GM10266 (cell line): Measurements from ENCODE around the gene EVPL.

Experiments used
- DNase-seq: peaks from one replicate; pipeline ENCODE4 v3.0.0; 2012; ENCODE audit errors: extremely low spot score
- TF ChIP-seq, protein P1 (sequence below): IDR thresholded peaks from 2 replicates; pipeline ENCODE4 v1.5.1; 2012; ENCODE audit warnings: mild to moderate bottlenecking, low read depth; ENCODE audit not compliant: control insufficient read depth, insufficient read depth; ENCODE audit errors: missing control alignments

The EVPL gene

DNA sequence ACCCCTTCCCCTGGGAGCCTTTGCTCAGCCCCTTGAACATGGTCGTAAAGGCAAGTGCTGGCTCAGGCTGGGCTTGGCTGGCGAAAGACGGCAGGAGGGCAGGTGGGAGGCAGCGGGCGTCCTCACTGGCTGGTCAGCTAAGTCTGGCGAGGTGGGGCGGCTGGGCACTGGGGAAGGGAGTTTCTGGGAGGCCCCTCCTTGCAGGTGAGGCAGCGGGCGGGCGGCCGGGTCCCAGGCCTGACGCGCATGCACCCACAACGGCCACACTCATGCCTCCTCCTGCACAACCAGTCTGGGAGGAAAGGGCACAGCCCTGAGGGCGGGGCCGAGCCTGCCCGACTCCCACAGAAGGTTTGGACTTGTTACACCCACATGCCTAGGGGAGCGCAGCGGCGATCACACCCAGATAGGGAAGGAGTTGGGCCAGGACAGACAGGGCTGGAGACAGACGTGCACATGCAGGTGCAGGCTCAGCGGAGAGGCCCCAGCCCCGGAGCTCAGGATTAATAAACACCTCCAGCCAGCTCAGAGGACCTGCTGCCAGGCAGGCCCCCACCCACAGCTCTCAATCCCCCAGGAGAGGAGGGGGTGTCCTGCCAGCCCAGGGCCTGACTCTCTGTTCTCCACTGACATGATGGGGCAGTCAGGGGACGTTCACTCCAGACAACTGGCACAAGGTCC is at the start of gene EVPL:
TSS of gene EVPL (minus strand) at position 148 of the 681 bp plus-strand sequence. CDS start at position 40, 108 bp downstream.
- no peak for DNase-seq
- TF ChIP-seq, protein P1, sequence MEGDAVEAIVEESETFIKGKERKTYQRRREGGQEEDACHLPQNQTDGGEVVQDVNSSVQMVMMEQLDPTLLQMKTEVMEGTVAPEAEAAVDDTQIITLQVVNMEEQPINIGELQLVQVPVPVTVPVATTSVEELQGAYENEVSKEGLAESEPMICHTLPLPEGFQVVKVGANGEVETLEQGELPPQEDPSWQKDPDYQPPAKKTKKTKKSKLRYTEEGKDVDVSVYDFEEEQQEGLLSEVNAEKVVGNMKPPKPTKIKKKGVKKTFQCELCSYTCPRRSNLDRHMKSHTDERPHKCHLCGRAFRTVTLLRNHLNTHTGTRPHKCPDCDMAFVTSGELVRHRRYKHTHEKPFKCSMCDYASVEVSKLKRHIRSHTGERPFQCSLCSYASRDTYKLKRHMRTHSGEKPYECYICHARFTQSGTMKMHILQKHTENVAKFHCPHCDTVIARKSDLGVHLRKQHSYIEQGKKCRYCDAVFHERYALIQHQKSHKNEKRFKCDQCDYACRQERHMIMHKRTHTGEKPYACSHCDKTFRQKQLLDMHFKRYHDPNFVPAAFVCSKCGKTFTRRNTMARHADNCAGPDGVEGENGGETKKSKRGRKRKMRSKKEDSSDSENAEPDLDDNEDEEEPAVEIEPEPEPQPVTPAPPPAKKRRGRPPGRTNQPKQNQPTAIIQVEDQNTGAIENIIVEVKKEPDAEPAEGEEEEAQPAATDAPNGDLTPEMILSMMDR: no peak

DNA sequence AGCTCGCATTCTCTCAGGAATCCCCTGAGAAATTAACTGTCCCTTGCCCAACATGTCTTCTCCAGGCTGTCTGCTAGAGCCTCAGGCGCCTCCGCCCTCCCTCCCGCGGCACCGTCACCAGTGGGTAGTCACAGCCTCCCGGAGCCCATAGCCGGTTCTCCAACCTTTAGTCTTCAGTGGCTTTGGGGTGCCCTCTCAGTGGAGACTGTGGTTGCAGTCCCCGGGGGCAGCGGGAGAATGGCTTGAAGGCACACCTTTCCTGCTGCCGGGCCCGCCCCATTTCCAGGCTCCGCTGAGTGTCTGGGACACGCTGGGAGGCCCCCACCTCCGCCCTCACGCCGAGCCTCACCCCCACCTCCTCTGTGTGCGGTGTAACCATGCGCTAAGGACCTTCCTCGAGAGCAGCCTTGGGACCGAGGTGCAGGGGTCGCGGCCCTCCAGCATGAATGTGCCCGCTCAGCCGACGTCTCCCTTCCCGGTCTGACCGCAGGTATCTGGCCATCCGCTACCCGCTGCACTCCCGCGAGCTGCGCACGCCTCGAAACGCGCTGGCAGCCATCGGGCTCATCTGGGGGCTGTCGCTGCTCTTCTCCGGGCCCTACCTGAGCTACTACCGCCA is 49.1 kb upstream of the EVPL start:
- TF ChIP-seq, protein P1: no peak
- no peak for DNase-seq

DNA sequence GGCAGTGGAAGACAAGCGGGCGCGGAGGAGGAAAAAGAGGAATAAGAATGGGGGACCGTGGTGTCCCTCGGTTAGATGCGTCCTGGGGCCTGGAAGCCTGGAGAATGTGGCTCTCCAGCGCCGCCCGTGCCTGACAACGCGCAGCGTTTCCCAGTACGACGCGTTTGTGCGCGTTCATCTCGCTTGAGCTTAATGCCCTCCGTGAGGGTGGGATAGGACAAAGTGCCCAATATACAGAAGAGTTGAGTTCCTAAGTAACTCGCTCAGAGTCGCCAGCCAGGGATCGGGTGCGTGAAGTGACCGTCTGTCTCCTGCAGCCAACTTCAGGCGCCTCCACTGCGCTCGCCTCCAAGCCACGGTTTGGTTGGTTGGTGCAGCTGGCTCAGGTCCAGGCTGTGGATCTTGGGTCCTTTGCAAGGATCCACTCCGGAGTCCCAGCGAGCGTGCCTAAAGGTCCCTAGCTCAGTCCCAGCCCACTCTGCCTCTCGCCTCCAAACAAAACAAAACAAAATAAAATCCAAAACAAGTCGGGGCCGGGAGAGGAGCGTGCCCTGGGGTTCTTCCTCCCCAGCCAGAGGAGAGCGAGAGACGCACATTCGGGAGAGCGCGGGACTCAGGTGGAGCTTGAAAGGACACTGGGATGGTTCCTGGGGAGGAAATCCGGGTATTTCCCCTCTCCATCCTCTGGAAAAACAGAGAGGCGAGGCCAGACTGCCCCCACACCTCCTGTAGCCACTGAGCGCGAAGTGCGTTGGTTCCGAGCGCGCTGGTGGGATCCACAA is 48.4 kb upstream of the EVPL start:
- TF ChIP-seq, protein P1: peak; percentile 3
- DNase-seq: peak; percentile 38

DNA sequence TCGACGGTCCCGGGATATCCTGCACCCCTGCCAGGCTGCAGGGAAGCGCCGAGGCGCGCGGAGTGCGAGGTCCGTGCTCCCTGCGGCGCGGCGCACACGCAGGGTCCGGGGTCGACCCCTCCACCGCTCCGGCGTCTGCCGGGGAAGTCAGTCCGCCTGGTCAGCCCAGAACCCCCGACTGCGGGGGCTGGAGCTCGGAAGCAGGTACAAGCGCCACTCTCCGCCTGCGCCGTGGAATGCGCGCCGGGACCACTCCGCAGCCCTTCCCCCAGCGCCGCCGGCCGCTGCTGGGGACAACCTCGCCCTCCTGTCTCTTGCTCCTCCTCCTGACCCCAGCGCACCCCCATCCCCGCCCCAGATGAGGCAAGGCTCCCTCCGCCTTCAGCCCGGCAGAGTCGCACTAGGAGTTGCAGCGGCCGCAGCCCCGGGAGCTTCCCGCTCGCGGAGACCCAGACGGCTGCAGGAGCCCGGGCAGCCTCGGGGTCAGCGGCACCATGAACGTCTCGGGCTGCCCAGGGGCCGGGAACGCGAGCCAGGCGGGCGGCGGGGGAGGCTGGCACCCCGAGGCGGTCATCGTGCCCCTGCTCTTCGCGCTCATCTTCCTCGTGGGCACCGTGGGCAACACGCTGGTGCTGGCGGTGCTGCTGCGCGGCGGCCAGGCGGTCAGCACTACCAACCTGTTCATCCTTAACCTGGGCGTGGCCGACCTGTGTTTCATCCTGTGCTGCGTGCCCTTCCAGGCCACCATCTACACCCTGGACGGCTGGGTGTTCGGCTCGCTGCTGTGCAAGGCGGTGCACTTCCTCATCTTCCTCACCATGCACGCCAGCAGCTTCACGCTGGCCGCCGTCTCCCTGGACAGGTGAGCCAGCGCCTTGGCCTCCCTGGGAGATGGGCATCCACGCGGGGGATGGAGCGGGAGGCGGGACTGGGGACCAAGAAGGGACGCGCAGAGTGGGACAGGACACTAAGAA is 47.6 kb upstream of the EVPL start, which contains the start of gene GALR2:
TSS of gene GALR2 (plus strand) at position 392 of the 974 bp plus-strand sequence. CDS start at position 495, 103 bp downstream.
- TF ChIP-seq, protein P1: no peak
- no peak for DNase-seq

DNA sequence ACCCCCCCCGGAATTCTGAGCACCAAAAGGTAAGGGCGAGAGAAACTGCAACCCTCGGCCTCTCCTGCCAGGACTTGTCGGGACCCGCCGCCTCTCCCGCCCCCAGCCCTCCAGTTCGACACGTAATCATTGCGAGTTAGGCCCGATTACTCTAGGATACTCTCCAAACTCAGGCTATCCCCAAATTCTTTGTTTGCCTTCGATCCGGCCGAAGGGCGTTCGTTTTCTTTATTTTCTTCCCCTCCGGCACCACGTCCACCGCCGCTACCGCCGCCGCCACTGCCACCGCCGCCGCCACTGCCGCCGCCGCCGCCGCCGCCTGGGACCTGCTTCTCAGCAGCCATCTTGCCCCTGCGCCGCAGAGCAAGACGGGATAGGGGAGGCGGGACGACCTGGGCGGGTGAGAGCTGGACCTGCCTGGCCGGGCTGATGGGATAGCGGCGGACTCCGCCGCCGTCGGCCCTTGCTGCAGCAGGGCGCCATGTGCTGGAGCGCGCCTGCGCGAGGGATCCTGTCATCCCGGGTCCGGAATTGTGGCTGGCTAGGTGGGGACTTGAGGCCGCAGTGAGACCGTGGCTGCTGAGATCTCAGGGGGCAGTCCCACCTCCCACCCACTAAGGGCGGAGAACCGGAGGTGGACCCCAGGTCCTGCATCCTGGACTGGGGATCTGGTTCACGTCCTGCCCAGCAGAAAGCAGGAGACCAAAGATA is 45.2 kb upstream of the EVPL start, which contains the start of gene SRP68:
TSS of gene SRP68 (minus strand) at position 370 of the 711 bp plus-strand sequence. CDS start at position 344, 26 bp downstream.
- peak; percentile 97 for DNase-seq

More for the DNA sequence above, 45.2 kb upstream of the EVPL start, which contains the start of gene SRP68:
- TF ChIP-seq, protein P1: no peak
